ENCODE measurements around the gene TARS3. TPM values are rescaled to one million over a fixed set of nuclear protein-coding genes. Genes with fewer than 3 reads are reported as not detected.

TARS3 gene
- total RNA-seq, 1 donor from 2014 or later = 17.1 TPM

DNA sequence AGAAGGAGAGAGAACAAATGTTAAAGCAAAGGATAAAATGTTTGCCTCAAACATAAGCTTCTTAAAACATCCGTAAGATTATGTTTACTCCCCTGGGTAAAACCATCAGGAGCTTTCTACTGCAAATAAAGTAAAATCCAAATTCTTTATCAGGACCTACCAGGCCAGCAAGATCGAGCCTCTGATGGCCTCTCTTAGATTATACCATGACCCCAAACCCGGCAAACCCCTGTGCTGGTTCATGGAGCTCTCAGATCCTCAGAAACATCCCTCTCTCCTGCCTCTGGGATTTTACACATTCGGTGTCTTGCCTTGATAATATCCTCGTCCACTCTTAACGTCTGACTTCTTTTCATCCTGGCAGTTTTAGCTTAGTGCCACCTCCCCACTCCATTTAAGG is 7.5 kb upstream of the TARS3 start:
- H3K36me3 Mint-ChIP-seq = no peaks in the 10 kb centered on the region
- DNase-seq (ENCODE audit: extremely low spot score, unreplicated experiment) = no peak
- H3K9me3 Mint-ChIP-seq = no peaks in the 10 kb centered on the region
- no peaks in the 10 kb centered on the region for H3K4me1 Mint-ChIP-seq (ENCODE audit: unreplicated experiment)
- H3K27me3 Mint-ChIP-seq = peaks cover 3% of the 10 kb centered on the region
- H3K4me3 Mint-ChIP-seq = no peak overlapping the region
- TF ChIP-seq CTCF (conservative IDR thresholded peaks at IDR 0.05) = no peak
- no peak overlapping the region for H3K27ac Mint-ChIP-seq

DNA sequence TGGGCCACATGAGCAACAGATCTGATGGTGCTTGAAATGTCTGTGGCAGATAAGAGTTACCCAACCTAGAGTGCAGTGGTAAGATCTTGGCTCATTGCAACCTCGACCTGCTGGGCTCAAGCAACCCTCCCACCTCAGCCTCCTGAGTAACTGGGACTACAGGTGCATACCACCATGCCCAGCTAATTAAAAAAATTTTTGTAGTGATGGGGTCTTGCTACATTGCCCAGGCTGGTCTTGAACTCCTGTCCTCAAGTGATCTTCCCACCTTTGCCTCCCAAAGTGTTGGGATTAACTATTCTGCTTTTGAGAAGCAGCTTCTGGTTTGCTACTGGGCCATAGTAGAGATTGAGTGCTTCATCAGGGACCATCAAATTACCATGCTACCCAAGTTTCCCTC is 2.9 kb upstream of the TARS3 start:
- DNase-seq (ENCODE audit: extremely low spot score, unreplicated experiment) = no peak
- peaks cover 8% of the 10 kb centered on the region for H3K4me1 Mint-ChIP-seq (ENCODE audit: unreplicated experiment)
- no peak overlapping the region for H3K4me3 Mint-ChIP-seq
- H3K27me3 Mint-ChIP-seq = peaks cover 3% of the 10 kb centered on the region
- no peaks in the 10 kb centered on the region for H3K9me3 Mint-ChIP-seq
- H3K36me3 Mint-ChIP-seq = peaks cover 2% of the 10 kb centered on the region
- TF ChIP-seq CTCF (conservative IDR thresholded peaks at IDR 0.05) = no peak
- no peak overlapping the region for H3K27ac Mint-ChIP-seq

GRCh38 chr15:101725073-101725472 is 800 bp upstream of the TARS3 start:
- peak overlapping the region; percentile 77 for H3K4me3 Mint-ChIP-seq
- no peaks in the 10 kb centered on the region for H3K9me3 Mint-ChIP-seq
- peak overlapping the region; percentile 42 for H3K27ac Mint-ChIP-seq
- H3K27me3 Mint-ChIP-seq = peaks cover 3% of the 10 kb centered on the region
- peaks cover 10% of the 10 kb centered on the region for H3K4me1 Mint-ChIP-seq (ENCODE audit: unreplicated experiment)
- DNase-seq (ENCODE audit: extremely low spot score, unreplicated experiment) = no peak
- no peak for TF ChIP-seq CTCF (conservative IDR thresholded peaks at IDR 0.05)
- H3K36me3 Mint-ChIP-seq = peaks cover 14% of the 10 kb centered on the region

DNA sequence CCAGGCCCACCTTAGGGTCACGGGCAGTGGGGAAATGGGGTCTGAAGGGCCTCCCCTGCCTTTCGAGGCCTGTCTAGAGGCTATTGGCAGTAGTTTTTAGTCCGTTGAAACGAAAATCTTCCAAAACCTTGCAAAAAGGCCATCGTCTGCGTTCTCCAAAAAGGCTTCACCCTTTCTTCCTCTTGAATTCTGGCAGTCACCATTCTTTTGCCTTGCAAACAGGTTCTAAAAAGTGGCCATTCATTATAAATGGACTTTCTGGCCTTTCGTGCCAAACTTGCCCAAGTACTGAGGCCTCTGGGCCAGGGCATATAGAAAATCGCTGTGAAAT is 367 bp upstream of the TARS3 start:
- no peak for TF ChIP-seq CTCF (conservative IDR thresholded peaks at IDR 0.05)
- Mint-ChIP-seq H3K4me1 (ENCODE audit: unreplicated experiment) (peaks cover 10% of the 10 kb centered on the region), H3K27me3 (no peaks in the 10 kb centered on the region), H3K27ac (peak overlapping the region; percentile 42), H3K36me3 (peaks cover 16% of the 10 kb centered on the region), H3K9me3 (no peaks in the 10 kb centered on the region), H3K4me3 (peak overlapping the region; percentile 77)
- DNase-seq (ENCODE audit: extremely low spot score, unreplicated experiment) = no peak

- no peaks in the 10 kb centered on the region for H3K27me3 Mint-ChIP-seq
- TF ChIP-seq CTCF (conservative IDR thresholded peaks at IDR 0.05) = no peak
- H3K9me3 Mint-ChIP-seq = no peaks in the 10 kb centered on the region
- H3K36me3 Mint-ChIP-seq = peaks cover 24% of the 10 kb centered on the region
- H3K4me3 Mint-ChIP-seq = peak overlapping the region; percentile 90
- peak overlapping the region; percentile 82 for H3K27ac Mint-ChIP-seq
- DNase-seq (ENCODE audit: extremely low spot score, unreplicated experiment) = no peak
- peaks cover 10% of the 10 kb centered on the region for H3K4me1 Mint-ChIP-seq (ENCODE audit: unreplicated experiment)
Observed at GRCh38 chr15:101723171-101723873, 951 bp downstream of the TARS3 start.

Measured in type B pancreatic cell (in vitro differentiated cells).